Measurements from ENCODE around the gene SSRP1.

SSRP1 gene

GRCh38 chr11:57314221-57314973 lies 21.3 kb downstream of the SSRP1 start:
- DNase-seq: no peak

GRCh38 chr11:57313788-57314135 lies 21.9 kb downstream of the SSRP1 start:
- DNase-seq: no peak

DNA sequence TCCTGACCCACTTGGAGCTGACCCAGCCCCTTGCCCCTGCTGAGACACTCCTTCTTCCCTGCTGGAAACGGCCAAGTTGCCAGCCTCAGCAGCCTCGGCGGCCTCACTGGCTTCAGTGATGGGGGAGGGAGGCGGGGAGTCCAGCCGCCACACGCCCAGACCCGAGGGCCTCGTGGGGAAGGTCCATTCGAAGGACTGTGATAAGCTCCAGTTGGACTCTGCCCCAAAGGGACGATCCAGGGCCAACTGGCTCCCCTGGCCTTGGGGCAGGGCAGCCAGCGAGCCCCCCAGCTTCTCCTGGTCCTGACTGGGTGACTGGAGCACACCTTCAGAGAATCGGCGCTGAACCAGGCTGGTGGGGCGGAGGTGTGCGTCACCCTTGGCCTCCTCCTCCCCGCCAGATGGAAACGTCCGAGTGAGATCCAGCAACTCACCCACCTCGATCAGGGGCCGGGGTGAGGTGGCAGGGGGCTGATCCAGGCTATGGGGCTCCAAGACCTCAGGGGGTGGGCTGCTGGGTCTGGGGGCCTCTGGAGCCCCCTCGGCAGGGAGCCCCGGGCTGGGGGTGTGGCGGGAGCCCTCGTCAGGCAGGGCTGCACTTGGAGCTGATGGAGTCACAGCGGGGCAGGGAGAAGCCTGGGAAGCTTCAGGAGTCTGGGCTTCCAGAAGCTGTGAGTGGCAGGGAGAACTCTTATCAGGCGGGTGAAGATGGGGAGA lies 22.5 kb downstream of the SSRP1 start:
- DNase-seq: no peak

DNA sequence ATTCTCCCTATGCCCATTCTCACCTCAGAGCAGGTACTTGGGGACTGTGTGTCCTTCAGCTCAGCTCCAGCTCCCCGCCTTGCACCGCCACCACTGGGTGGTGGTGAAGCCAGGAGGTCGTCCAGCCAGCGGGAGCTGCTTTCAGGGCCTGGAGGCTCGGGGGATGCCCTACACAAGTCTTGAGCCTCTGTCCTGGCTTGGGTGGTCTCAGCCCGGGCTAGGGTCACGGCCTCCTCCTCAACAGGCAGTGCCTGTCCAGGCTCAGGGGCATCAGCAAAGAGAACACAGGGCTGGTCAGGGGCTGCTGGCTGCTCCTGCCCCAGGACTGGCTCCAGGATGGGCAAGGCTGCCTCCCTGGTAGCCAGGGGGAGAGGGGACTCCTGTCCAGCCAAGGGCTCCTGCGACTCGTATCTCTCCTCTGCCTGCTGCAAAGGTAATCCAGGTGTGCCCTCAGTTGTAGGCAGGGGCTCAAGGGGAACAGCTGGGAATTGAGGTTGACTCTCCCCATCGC lies 23.1 kb downstream of the SSRP1 start:
- DNase-seq: no peak

- DNase-seq: no peak
Observed at GRCh38 chr11:57311109-57311936, 24.4 kb downstream of the SSRP1 start.

- DNase-seq: no peak
Observed at GRCh38 chr11:57310630-57311086, 25.0 kb downstream of the SSRP1 start.

- no peak for DNase-seq
Observed at GRCh38 chr11:57310091-57310490, 25.6 kb downstream of the SSRP1 start.

DNA sequence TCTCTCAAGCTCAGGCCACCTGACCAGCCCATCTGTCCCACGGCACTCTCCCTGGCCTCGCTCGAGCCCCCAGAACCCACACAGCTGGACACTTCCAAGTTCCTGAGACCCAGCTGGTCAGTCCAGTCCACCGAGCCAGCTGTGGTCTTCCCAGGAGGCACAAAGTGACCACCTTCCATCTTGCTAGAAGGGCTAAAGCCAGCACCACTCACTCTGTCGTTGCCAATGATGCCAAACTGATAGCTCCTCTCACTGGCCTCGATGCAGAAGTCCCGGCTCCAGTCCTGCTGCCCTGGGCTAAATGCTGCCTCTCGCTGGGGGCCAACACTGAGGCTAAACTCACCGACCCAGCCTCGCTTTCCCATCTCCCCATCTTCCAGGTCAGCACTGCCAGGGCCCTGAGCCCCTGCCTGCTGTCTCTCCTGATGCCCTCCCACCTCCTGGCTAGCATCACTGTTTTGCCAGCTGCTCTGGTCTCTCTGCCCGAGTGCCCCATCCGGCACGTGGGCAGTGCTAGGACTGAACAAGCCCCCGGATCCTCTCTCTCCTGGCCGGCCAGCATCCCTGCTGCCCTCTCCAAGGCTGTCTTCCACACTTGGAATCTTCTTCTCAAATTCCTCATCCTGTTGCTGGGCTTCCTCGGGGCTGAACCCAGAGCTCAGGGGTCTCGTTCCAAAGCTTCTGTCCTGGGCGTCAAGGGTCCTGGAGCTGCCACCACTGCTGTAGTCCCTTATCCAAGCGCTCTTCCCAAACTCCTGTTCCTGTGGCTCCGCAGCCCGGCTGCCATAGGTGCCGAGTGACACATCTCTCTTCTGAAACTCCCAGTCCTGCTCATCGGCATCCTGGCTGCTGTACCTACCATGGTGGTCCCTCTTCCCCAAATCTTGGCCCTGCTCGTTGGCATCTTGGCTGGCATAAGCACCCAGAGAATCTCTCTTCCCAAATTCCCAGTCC lies 26.3 kb downstream of the SSRP1 start:
- no peak for DNase-seq

- DNase-seq: no peak
Observed at GRCh38 chr11:57308426-57309060, 27.1 kb downstream of the SSRP1 start.

DNA sequence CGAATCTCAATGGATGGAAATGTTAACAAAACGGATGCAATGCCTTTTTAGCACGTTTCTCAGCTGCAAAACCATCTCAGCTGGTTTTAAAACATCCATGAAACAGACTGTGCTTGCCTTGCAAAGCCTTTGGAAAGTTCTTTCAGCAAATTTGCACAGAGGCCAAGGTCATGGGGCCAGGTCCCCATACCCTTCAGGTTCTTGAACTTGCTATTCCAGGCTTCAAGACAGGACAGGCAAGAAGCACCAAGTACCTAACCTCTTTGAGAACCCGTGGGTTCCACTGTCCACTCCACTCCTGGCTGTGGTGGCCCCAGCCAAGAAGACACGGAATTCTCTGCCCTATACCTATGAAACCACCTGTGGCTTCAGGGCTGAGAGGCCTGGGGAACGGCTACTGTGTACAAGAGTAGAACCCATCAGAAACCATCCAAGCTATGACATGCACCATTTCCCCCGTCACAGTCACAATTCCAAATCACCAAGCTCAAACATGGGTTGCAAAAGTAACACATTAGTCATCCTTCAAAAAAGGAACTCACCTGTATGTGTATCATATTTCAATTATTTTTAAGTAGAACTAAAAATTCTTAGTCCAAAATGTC lies 27.9 kb downstream of the SSRP1 start:
- no peak for DNase-seq

DNA sequence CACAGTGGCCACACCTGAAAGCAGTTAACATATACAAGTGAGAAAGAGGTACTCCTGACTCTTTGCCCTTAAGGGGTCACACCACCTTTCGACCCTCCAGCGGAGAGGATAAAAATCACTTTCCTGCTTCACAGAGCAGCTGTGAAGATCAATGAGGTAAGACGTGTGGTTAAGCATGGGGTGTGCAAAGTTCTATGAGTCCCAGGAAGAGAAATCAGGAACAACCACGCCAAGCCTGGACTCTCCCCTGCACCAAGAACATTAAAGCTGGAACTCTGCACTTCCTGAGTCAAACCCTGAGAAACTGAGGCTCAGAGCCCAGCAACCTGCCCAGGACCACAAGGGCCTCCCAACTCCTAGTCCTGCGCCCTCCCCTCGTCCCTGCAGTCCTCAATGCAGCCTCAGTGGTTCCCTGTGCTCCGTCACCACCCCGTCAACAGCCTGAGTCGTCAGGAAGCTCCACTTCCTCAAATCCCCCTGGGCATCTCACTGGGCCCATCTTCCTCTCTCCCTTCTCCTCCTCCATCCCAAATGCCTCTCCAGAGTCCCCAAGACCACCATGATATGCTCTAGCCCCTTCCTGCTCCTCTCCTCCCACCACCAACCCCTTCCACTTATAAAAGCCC lies 28.6 kb downstream of the SSRP1 start:
- DNase-seq: no peak

- DNase-seq: no peak
Observed at GRCh38 chr11:57306161-57306876, 29.4 kb downstream of the SSRP1 start.

- DNase-seq: no peak
Observed at GRCh38 chr11:57305523-57305922, 30.2 kb downstream of the SSRP1 start.

- no peak for DNase-seq
Observed at GRCh38 chr11:57303990-57304579, 31.6 kb downstream of the SSRP1 start.

DNA sequence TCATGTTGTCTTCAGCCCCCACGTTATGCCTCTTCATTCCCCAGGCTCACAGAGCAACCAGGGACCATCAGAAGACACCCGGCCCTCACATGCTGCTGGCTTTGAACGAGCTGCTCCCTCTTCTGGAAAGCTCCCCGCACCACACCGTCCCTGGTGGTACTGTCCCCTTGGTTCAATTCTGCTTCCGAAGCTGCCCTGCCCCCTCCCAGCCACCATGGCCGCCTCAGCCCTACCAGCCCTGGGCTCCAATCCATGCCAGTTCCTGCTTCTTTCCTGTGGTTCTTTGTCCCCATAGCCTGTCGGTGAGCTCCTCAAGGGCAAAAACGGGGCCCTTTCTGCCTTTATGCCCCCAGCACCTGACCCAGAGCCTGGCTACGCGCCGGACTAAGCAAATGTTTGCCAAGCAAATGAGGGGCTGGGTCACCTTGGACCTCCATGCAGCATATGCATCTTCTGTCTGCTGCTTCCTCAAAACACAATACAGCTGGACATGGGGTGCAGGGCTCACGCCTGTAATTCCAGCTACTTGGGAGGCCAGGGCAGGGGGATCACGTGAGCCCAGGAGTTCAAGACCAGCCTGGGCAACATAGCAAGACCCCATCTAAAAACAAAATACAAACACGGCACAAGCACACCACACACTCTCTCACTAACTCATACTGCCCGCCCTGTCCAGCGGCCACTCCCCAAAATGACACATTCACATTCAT lies 32.3 kb downstream of the SSRP1 start:
- DNase-seq: no peak

DNA sequence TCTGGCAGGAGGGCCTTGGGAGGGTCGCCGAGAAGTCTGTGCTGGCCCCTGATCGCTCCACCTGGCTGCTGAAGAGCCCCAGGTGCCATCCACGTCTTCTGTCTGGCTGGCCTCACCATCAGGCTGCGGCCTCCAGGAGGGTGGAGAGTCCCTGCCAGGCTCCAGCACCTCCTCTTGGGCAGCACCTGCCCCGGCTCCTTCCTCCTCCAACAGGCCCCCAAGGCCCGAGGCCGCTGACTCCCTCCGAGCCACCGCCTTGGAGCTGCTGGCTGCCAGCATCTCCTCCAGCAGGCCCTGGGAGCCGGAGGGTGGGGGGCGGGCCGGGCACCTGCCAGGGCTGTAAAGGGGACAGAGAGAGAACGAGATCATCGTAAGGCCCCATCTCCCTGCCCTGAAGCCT lies 33.2 kb downstream of the SSRP1 start:
- no peak for DNase-seq

- DNase-seq: no peak
Observed at GRCh38 chr11:57301711-57302423, 33.8 kb downstream of the SSRP1 start.

DNA sequence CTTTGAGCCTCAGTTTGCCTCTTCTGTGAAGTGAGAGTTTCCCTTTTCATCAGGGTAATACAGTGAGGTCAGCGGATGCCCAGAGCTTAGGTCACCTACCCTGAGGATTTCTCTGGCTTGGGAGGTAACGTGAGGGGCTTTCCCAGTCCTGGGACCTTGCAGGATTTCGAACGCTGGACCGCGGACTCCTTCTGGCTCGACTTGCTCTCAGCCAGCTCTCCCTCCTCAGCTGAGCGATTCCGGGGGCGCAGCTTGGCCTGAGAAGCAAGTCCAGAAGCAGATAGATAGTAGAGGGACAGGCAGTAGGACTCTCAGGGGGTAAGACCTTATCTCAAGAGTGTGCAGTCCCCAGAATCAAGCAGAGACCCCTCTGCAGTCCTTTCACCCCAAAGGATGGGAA lies 34.9 kb downstream of the SSRP1 start:
- no peak for DNase-seq

All from activated gamma-delta T cell (primary cell).